Upper lobe of left lung (tissue), 4 donors: ENCODE measurements around the gene PGA3.

Experiments
- CTCF ChIP-seq, 6 experiments: fragments of 450-650 bp in 4 of 6; fragments of 200-600 bp in 2 of 6; sonication (generic) in 2 of 6; IDR thresholded peaks; one replicate each; pipeline ENCODE4 v1.5.1; 2016 to 2019; ENCODE audit warnings: antibody characterized with exemption in 6 of 6
- EP300 ChIP-seq, 4 donors: sonication (generic); formaldehyde crosslinking; IDR thresholded peaks; one replicate each; pipeline ENCODE4 v1.5.1; 2017; ENCODE audit warnings: antibody characterized with exemption in 4 of 4, control low read depth in 2 of 4
- POLR2A ChIP-seq, 4 donors: fragments of 450-650 bp; IDR thresholded peaks; one replicate each; pipeline ENCODE4 v1.5.1; 2016 to 2017; ENCODE audit warnings: antibody characterized with exemption in 4 of 4, mild to moderate bottlenecking in 2 of 4
- POLR2AphosphoS5 ChIP-seq, 2 donors: sonication (generic); formaldehyde crosslinking; IDR thresholded peaks; one replicate each; pipeline ENCODE4 v1.5.1; 2017; ENCODE audit warnings: antibody characterized with exemption in 2 of 2

- no peak for TF ChIP-seq CTCF (IDR thresholded peaks at IDR 0.05)
- no peak for TF ChIP-seq POLR2A (IDR thresholded peaks at IDR 0.05)
- no peak for TF ChIP-seq POLR2AphosphoS5 (IDR thresholded peaks at IDR 0.05)
- no peak for TF ChIP-seq EP300 (IDR thresholded peaks at IDR 0.05)
Measured at GRCh38 chr11:61259363-61259762, 56.0 kb downstream of the PGA3 start.
